Tibial nerve (tissue), 4 donors: ENCODE results near the gene PITPNM3. TPM values are rescaled to one million over a fixed set of nuclear protein-coding genes. Genes with fewer than 3 reads are reported as not detected.

Experiments
- DNase-seq, 2 donors: peaks; one replicate each; pipeline ENCODE4 v3.0.0-alpha.2; 2019; ENCODE audit warnings: low spot score in 2 of 2
- H3K27ac ChIP-seq, 4 donors: fragments of 200-600 bp; sonication (generic) in 3 of 4; one replicate each; pipeline ENCODE4 v1.5.1; 2017 to 2019; ENCODE audit warnings: mild to moderate bottlenecking in 1 of 4
- H3K27me3 ChIP-seq, 2 donors: fragments of 200-600 bp; sonication (generic) in 1 of 2; one replicate each; pipeline versions ENCODE4 v1.5.1 to v1.6.0; 2017 to 2019
- H3K36me3 ChIP-seq, 3 donors: fragments of 200-600 bp; sonication (generic); one replicate each; pipeline ENCODE4 v1.5.1; 2018 to 2019
- H3K4me1 ChIP-seq, 4 donors: fragments of 200-600 bp; sonication (generic) in 3 of 4; one replicate each; pipeline ENCODE4 v1.5.1; 2017 to 2019
- H3K4me3 ChIP-seq, 4 donors: fragments of 200-600 bp; sonication (generic) in 3 of 4; one replicate each; pipeline ENCODE4 v1.5.1; 2017 to 2019; ENCODE audit warnings: mild to moderate bottlenecking in 1 of 4, moderate library complexity in 1 of 4
- H3K9me3 ChIP-seq, 4 donors: fragments of 200-600 bp; sonication (generic) in 3 of 4; one replicate each; pipeline ENCODE4 v1.5.1; 2017 to 2019
- CTCF ChIP-seq, 5 experiments: fragments of 200-600 bp in 3 of 5; fragments of 450-650 bp in 2 of 5; sonication (generic) in 3 of 5; IDR thresholded peaks; one replicate each; pipeline ENCODE4 v1.5.1; 2016 to 2019; ENCODE audit warnings: antibody characterized with exemption in 5 of 5, mild to moderate bottlenecking in 3 of 5, moderate library complexity in 2 of 5
- EP300 ChIP-seq, 2 donors: sonication (generic); formaldehyde crosslinking; IDR thresholded peaks; one replicate each; pipeline ENCODE4 v1.6.1; 2017; ENCODE audit warnings: antibody characterized with exemption in 2 of 2, mild to moderate bottlenecking in 1 of 2
- POLR2A ChIP-seq, 2 donors: fragments of 450-650 bp; IDR thresholded peaks; one replicate each; pipeline ENCODE4 v1.6.1; 2017; ENCODE audit warnings: antibody characterized with exemption in 2 of 2, mild to moderate bottlenecking in 2 of 2, moderate library complexity in 2 of 2
- WGBS, 2 donors: methylation state at CpG; one replicate each; pipeline ENCODE4 v1.1.5; 2018; 5-methylcytosine and 5-hydroxymethylcytosine counted together
- small RNA-seq: library from RNA; depleted of rRNA; stranded (forward); fragments of <200 nt; gene quantifications from one replicate; pipeline ENCODE3, GENCODE V24; 2016
- total RNA-seq, 4 donors: library from RNA; depleted of rRNA; stranded (reverse); fragments of >200 nt; gene quantifications; one replicate each; pipeline ENCODE4 v1.1.0, GENCODE V29; 2016

The PITPNM3 gene
- total RNA-seq, 4 donors from 2014 or later = 0.90 to 5.2 (median 2.3) TPM

GRCh38 chr17:6408276-6408675 lies 148.1 kb downstream of the PITPNM3 start:
- H3K4me1 ChIP-seq = no peaks in the 10 kb centered on the region
- H3K27me3 ChIP-seq = no peaks in the 10 kb centered on the region
- no peak overlapping the region for H3K4me3 ChIP-seq
- no peak for TF ChIP-seq POLR2A (IDR thresholded peaks at IDR 0.05)
- TF ChIP-seq EP300 (IDR thresholded peaks at IDR 0.05) = no peak
- no peak for TF ChIP-seq CTCF (IDR thresholded peaks at IDR 0.05)
- WGBS, 2 donors = 57 to 64% methylated on average over 6 of the region's 6 CpGs
- H3K27ac ChIP-seq = no peak overlapping the region
- H3K9me3 ChIP-seq = peaks cover 0 to 8% (median 0%) of the 10 kb centered on the region in 4 donors
- no peak for DNase-seq
- no peaks in the 10 kb centered on the region for H3K36me3 ChIP-seq

GRCh38 chr17:6402258-6402657 lies 154.1 kb downstream of the PITPNM3 start:
- peaks cover 0 to 27% (median 0%) of the 10 kb centered on the region in 4 donors for H3K9me3 ChIP-seq
- H3K4me1 ChIP-seq = no peaks in the 10 kb centered on the region
- no peak overlapping the region for H3K4me3 ChIP-seq
- no peak for DNase-seq
- TF ChIP-seq CTCF (IDR thresholded peaks at IDR 0.05) (no peak), EP300 (IDR thresholded peaks at IDR 0.05) (no peak), POLR2A (IDR thresholded peaks at IDR 0.05) (no peak)
- WGBS, 2 donors = 75% methylated on average over 6 of the region's 6 CpGs
- H3K27ac ChIP-seq = no peak overlapping the region
- H3K27me3 ChIP-seq = no peaks in the 10 kb centered on the region
- no peaks in the 10 kb centered on the region for H3K36me3 ChIP-seq

Small RNA genes within 50 kb of the gene (small RNA-seq; reads per million reads assigned to genes)
- not detected for gene RF00017
- 0.47 reads per million for gene RNA5SP435

Other genes starting within 250 kb of the PITPNM3 start
- gene AIPL1, start 121.4 kb downstream of the PITPNM3 start, total RNA-seq = not detected
- gene PIMREG, start 112.1 kb downstream of the PITPNM3 start, total RNA-seq = under 1 TPM in 2 of 4 donors, not detected in 2; 0.42 to 0.59 TPM
- 10 to 100 TPM; 14.1 to 24.0 (median 16.9) TPM for gene KIAA0753, start 84.2 kb upstream of the PITPNM3 start, total RNA-seq
- 100 to 1,000 TPM in 1 of 4 donors, 10 to 100 TPM in 3; 31.8 to 124 (median 85.6) TPM for gene TXNDC17, start 84.5 kb upstream of the PITPNM3 start, total RNA-seq
- 10 to 100 TPM in 1 of 4 donors, 1 to 10 TPM in 3; 4.5 to 12.6 (median 6.6) TPM for gene MED31, start 95.0 kb upstream of the PITPNM3 start, total RNA-seq
- gene C17orf100, start 95.2 kb upstream of the PITPNM3 start, total RNA-seq = 1 to 10 TPM in 3 of 4 donors, not detected in 1; 2.1 to 3.9 (median 3.5) TPM
- gene SLC13A5, start 156.8 kb upstream of the PITPNM3 start, total RNA-seq = not detected
- 10 to 100 TPM; 25.2 to 50.3 (median 45.6) TPM for gene XAF1, start 199.5 kb upstream of the PITPNM3 start, total RNA-seq
- under 1 TPM in 2 of 4 donors, not detected in 2; 0.20 to 0.21 TPM for gene FBXO39, start 219.7 kb upstream of the PITPNM3 start, total RNA-seq